ENCODE results near the gene RAB40B.
"Not testable (repeated sequence)": the region's sequence is repeated elsewhere in the genome, so short reads cannot be mapped to it uniquely, and the experiment has no call there.

Gene RAB40B

GRCh38 chr17:82698065-82698973 is at the start of gene RAB40B:
RAB40B (minus strand) TSS chr17:82698698; CDS start chr17:82698596, 102 bp downstream.
- H3K9me3 ChIP-seq (ENCODE audit: control insufficient read depth, insufficient read depth, low read length): peaks cover 6% of the 10 kb centered on the region; the same call in 1 of the 2 replicates
- peak within 1 kb of the TSS; percentile 66; the same call in 1 of the 2 replicates for H3K9ac ChIP-seq (ENCODE audit: low read depth, low read length)
- no peaks in the 10 kb centered on the region for H3K36me3 ChIP-seq (ENCODE audit: insufficient read depth, low read length)
- peaks cover 4% of the 10 kb centered on the region; the same call in 1 of the 2 replicates for H3K4me1 ChIP-seq (ENCODE audit: insufficient read depth, low read length)

GRCh38 chr17:82745524-82745923 is 47.0 kb upstream of the RAB40B start:
- H3K4me1 ChIP-seq (ENCODE audit: insufficient read depth, low read length): no peaks in the 10 kb centered on the region
- H3K9ac ChIP-seq (ENCODE audit: low read depth, low read length): no peak overlapping the region
- peaks cover 26% of the 10 kb centered on the region for H3K36me3 ChIP-seq (ENCODE audit: insufficient read depth, low read length)
- peaks cover 30% of the 10 kb centered on the region for H3K9me3 ChIP-seq (ENCODE audit: control insufficient read depth, insufficient read depth, low read length)

GRCh38 chr17:82744736-82745135 is 46.2 kb upstream of the RAB40B start:
- not testable (repeated sequence) for H3K9ac ChIP-seq (ENCODE audit: low read depth, low read length); H3K4me1 ChIP-seq (ENCODE audit: insufficient read depth, low read length)
- Histone ChIP-seq H3K9me3 (ENCODE audit: control insufficient read depth, insufficient read depth, low read length) (peaks cover 33% of the 10 kb centered on the region), H3K36me3 (ENCODE audit: insufficient read depth, low read length) (peaks cover 31% of the 10 kb centered on the region)

GRCh38 chr17:82743344-82744219 is 45.1 kb upstream of the RAB40B start:
- no peaks in the 10 kb centered on the region for H3K4me1 ChIP-seq (ENCODE audit: insufficient read depth, low read length)
- peaks cover 27% of the 10 kb centered on the region for H3K36me3 ChIP-seq (ENCODE audit: insufficient read depth, low read length)
- H3K9ac ChIP-seq (ENCODE audit: low read depth, low read length): no peak overlapping the region
- H3K9me3 ChIP-seq (ENCODE audit: control insufficient read depth, insufficient read depth, low read length): peaks cover 33% of the 10 kb centered on the region

- peaks cover 25% of the 10 kb centered on the region for H3K36me3 ChIP-seq (ENCODE audit: insufficient read depth, low read length)
- no peaks in the 10 kb centered on the region for H3K4me1 ChIP-seq (ENCODE audit: insufficient read depth, low read length)
- no peak overlapping the region for H3K9ac ChIP-seq (ENCODE audit: low read depth, low read length)
- H3K9me3 ChIP-seq (ENCODE audit: control insufficient read depth, insufficient read depth, low read length): peaks cover 27% of the 10 kb centered on the region
Measured at GRCh38 chr17:82740906-82741759, 42.6 kb upstream of the RAB40B start.

- Histone ChIP-seq H3K36me3 (ENCODE audit: insufficient read depth, low read length) (peaks cover 29% of the 10 kb centered on the region), H3K9ac (ENCODE audit: low read depth, low read length) (no peak overlapping the region), H3K9me3 (ENCODE audit: control insufficient read depth, insufficient read depth, low read length) (peaks cover 22% of the 10 kb centered on the region), H3K4me1 (ENCODE audit: insufficient read depth, low read length) (no peaks in the 10 kb centered on the region)
Measured at GRCh38 chr17:82737967-82738877, 39.7 kb upstream of the RAB40B start.

GRCh38 chr17:82736511-82737185 is 38.1 kb upstream of the RAB40B start:
- Histone ChIP-seq H3K36me3 (ENCODE audit: insufficient read depth, low read length) (peaks cover 24% of the 10 kb centered on the region), H3K4me1 (ENCODE audit: insufficient read depth, low read length) (no peaks in the 10 kb centered on the region), H3K9me3 (ENCODE audit: control insufficient read depth, insufficient read depth, low read length) (peaks cover 24% of the 10 kb centered on the region), H3K9ac (ENCODE audit: low read depth, low read length) (no peak overlapping the region; the same call in 1 of the 2 replicates)

GRCh38 chr17:82734987-82735866 is 36.7 kb upstream of the RAB40B start, which contains the start of gene FN3K:
FN3K (plus strand) TSS chr17:82735615; CDS start chr17:82735637, 22 bp downstream.
- Histone ChIP-seq H3K9me3 (ENCODE audit: control insufficient read depth, insufficient read depth, low read length) (peaks cover 10% of the 10 kb centered on the region), H3K9ac (ENCODE audit: low read depth, low read length) (peak within 1 kb of the TSS; percentile 61), H3K36me3 (ENCODE audit: insufficient read depth, low read length) (peaks cover 12% of the 10 kb centered on the region), H3K4me1 (ENCODE audit: insufficient read depth, low read length) (no peaks in the 10 kb centered on the region)

- H3K9me3 ChIP-seq (ENCODE audit: control insufficient read depth, insufficient read depth, low read length): peaks cover 7% of the 10 kb centered on the region; the same call in 1 of the 2 replicates
- H3K36me3 ChIP-seq (ENCODE audit: insufficient read depth, low read length): peaks cover 16% of the 10 kb centered on the region
- H3K4me1 ChIP-seq (ENCODE audit: insufficient read depth, low read length): no peaks in the 10 kb centered on the region
- H3K9ac ChIP-seq (ENCODE audit: low read depth, low read length): no peak overlapping the region
Measured at GRCh38 chr17:82732118-82732743, 33.7 kb upstream of the RAB40B start.

- Histone ChIP-seq H3K4me1 (ENCODE audit: insufficient read depth, low read length) (no peaks in the 10 kb centered on the region), H3K36me3 (ENCODE audit: insufficient read depth, low read length) (peaks cover 22% of the 10 kb centered on the region), H3K9me3 (ENCODE audit: control insufficient read depth, insufficient read depth, low read length) (peaks cover 7% of the 10 kb centered on the region; the same call in 1 of the 2 replicates), H3K9ac (ENCODE audit: low read depth, low read length) (no peak overlapping the region)
Measured at GRCh38 chr17:82729479-82730260, 31.2 kb upstream of the RAB40B start.

GRCh38 chr17:82726427-82726826 is 27.9 kb upstream of the RAB40B start:
- Histone ChIP-seq H3K36me3 (ENCODE audit: insufficient read depth, low read length) (peaks cover 15% of the 10 kb centered on the region), H3K9ac (ENCODE audit: low read depth, low read length) (no peak overlapping the region), H3K4me1 (ENCODE audit: insufficient read depth, low read length) (no peaks in the 10 kb centered on the region), H3K9me3 (ENCODE audit: control insufficient read depth, insufficient read depth, low read length) (no peaks in the 10 kb centered on the region)

Measured in ES-I3 (cell line).